ENCODE measurements around the gene APOBEC3G. TPM values are rescaled to one million over a fixed set of nuclear protein-coding genes. Genes with fewer than 3 reads are reported as not detected.

Gene APOBEC3G
- total RNA-seq, 2 experiments from 2014 or later = 146 to 196 TPM

DNA sequence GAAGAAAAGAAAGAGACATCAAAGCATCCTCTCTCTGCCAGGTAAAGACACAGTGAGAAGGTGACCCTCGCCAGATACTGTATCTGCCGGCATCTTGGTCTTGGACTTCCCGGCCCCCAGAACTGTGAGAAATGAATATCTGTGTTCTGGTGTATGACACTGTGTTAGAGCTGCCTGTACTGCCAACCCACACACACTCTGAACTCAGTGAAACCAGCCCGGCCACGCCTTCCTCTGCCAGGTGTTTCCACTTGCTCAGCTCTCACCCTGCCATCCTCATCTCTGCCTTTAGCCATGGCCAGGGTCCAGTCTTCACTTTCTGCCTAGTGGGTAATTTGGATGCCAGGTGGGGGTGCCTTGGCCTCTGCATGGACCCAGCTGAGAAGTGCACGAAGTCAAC, 51.4 kb downstream of the APOBEC3G start:
- Mint-ChIP-seq H3K36me3 (no peaks in the 10 kb centered on the region), H3K27me3 (no peaks in the 10 kb centered on the region), H3K4me1 (no peaks in the 10 kb centered on the region), H3K27ac (no peak overlapping the region), H3K9me3 (ENCODE audit: low read depth) (no peaks in the 10 kb centered on the region), H3K4me3 (no peak overlapping the region)
- DNase-seq (no peak), ATAC-seq (no peak)
- CTCF ChIA-PET = no interaction called here

DNA sequence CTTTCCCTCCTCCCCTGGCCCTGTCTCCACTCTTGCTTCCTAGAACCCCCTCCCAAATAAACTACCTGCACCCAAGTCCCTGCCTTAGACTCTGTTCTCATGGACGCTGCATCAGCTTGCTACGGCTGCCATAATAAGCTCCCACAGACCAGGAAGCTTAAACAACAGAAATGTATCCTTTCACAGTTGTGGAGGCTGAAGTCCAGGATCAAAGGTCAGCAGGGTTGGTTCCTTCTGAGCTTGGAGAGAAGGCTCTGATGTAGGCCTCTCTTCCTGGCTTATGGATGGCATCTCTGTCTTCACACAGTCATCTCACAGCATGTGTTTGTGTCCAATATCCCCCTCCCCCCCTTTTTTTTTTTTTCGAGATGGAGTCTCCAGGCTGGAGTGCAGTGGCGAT, 52.0 kb downstream of the APOBEC3G start:
- H3K27me3 Mint-ChIP-seq = no peaks in the 10 kb centered on the region
- H3K9me3 Mint-ChIP-seq (ENCODE audit: low read depth) = no peaks in the 10 kb centered on the region
- CTCF ChIA-PET = interaction anchor here (0.7 kb wide), 1 partner anchor 308 kb away, joined by 4 read pairs; no protein-coding TSS in a partner anchor
- H3K27ac Mint-ChIP-seq = no peak overlapping the region
- no peak for DNase-seq
- H3K36me3 Mint-ChIP-seq = no peaks in the 10 kb centered on the region
- no peak for ATAC-seq
- H3K4me3 Mint-ChIP-seq = no peak overlapping the region
- H3K4me1 Mint-ChIP-seq = no peaks in the 10 kb centered on the region

GRCh38 chr22:39129746-39130145, 52.7 kb downstream of the APOBEC3G start:
- H3K27ac Mint-ChIP-seq = no peak overlapping the region
- CTCF ChIA-PET = interaction anchor here (0.7 kb wide), 1 partner anchor 307 kb away, joined by 4 read pairs; no protein-coding TSS in a partner anchor
- ATAC-seq (no peak), DNase-seq (no peak)
- H3K36me3 Mint-ChIP-seq = no peaks in the 10 kb centered on the region
- H3K9me3 Mint-ChIP-seq (ENCODE audit: low read depth) = no peaks in the 10 kb centered on the region
- no peak overlapping the region for H3K4me3 Mint-ChIP-seq
- H3K27me3 Mint-ChIP-seq = no peaks in the 10 kb centered on the region
- H3K4me1 Mint-ChIP-seq = no peaks in the 10 kb centered on the region

DNA sequence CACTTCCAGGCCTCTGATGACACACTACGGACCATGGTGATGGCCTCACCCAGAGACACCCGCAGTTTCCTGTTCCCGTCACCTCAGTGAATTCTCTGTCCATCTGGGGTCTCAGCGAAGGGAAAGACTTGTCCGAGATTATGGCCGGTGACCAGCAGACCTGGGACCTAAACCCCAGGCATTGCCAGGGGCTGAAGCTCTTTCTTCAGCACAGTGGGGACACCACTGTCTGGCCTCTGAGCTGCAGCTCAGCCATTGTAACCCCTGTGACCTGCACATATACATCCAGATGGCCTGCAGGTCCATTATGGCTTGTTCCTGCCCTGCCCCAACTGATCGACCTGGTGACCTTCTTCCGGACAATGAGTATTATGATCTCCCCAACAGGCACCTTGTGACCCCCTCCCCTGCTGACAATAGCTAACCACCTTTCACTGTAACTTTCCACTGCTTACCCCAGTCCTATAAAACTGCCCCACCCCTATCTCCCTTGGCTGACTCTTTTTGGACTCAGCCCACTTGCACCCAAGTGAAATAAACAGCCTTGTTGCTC, 53.2 kb downstream of the APOBEC3G start:
- CTCF ChIA-PET = no interaction called here
- H3K27ac Mint-ChIP-seq = no peak overlapping the region
- H3K27me3 Mint-ChIP-seq = no peaks in the 10 kb centered on the region
- no peak for ATAC-seq
- no peaks in the 10 kb centered on the region for H3K4me1 Mint-ChIP-seq
- no peak for DNase-seq
- no peaks in the 10 kb centered on the region for H3K9me3 Mint-ChIP-seq (ENCODE audit: low read depth)
- H3K4me3 Mint-ChIP-seq = no peak overlapping the region
- H3K36me3 Mint-ChIP-seq = no peaks in the 10 kb centered on the region

GRCh38 chr22:39130892-39131855, 54.1 kb downstream of the APOBEC3G start:
- CTCF ChIA-PET = interaction anchor here (0.8 kb wide), 1 partner anchor 261 kb away, joined by 3 read pairs; no protein-coding TSS in a partner anchor
- no peak overlapping the region for H3K27ac Mint-ChIP-seq

GRCh38 chr22:39132281-39132680, 55.2 kb downstream of the APOBEC3G start:
- CTCF ChIA-PET = no interaction called here
- Mint-ChIP-seq H3K27me3 (no peaks in the 10 kb centered on the region), H3K9me3 (ENCODE audit: low read depth) (no peaks in the 10 kb centered on the region), H3K4me3 (no peak overlapping the region), H3K36me3 (no peaks in the 10 kb centered on the region), H3K4me1 (no peaks in the 10 kb centered on the region), H3K27ac (no peak overlapping the region)
- DNase-seq = no peak
- no peak for ATAC-seq

More at GRCh38 chr22:39130892-39131855, 54.1 kb downstream of the APOBEC3G start:
- no peak overlapping the region for H3K4me3 Mint-ChIP-seq
- no peak for ATAC-seq
- no peak for DNase-seq
- H3K36me3 Mint-ChIP-seq = no peaks in the 10 kb centered on the region
- no peaks in the 10 kb centered on the region for H3K4me1 Mint-ChIP-seq
- no peaks in the 10 kb centered on the region for H3K9me3 Mint-ChIP-seq (ENCODE audit: low read depth)
- H3K27me3 Mint-ChIP-seq = no peaks in the 10 kb centered on the region

DNA sequence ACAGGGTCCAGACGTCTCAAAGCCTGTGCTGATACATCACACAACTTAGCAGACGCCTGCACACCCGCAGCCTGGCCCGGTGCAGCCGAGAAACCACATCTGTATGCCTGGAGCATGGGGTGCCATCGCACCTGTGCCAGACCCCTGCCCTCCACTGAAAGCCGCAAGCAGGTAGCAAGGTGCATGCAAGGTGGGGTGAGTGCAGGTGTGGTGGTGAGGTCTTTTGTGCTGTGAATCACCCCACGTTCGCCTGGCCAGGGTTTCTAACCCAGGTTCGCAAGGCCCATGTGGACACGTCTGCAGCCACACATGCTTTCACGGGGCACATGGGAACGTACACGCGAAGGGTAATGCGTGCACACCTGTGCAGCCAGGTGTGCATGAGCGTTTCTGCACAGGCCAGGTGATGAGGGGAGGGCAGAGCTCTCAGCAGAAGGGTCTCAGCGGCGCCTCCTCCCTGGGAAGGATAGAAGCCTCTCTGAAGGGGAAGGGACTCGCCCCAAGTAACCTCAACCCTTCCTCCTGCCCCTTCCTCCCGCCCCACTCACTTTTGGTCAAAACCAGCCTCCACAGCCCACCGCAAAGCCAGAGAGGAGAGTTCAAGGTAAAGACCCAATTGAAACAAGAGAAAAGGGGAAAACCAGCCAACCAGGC, 55.9 kb downstream of the APOBEC3G start:
- Mint-ChIP-seq H3K27ac (no peak overlapping the region), H3K4me3 (no peak overlapping the region), H3K27me3 (no peaks in the 10 kb centered on the region), H3K9me3 (ENCODE audit: low read depth) (no peaks in the 10 kb centered on the region), H3K4me1 (no peaks in the 10 kb centered on the region), H3K36me3 (no peaks in the 10 kb centered on the region)
- CTCF ChIA-PET = no interaction called here
- no peak for ATAC-seq
- no peak for DNase-seq

DNA sequence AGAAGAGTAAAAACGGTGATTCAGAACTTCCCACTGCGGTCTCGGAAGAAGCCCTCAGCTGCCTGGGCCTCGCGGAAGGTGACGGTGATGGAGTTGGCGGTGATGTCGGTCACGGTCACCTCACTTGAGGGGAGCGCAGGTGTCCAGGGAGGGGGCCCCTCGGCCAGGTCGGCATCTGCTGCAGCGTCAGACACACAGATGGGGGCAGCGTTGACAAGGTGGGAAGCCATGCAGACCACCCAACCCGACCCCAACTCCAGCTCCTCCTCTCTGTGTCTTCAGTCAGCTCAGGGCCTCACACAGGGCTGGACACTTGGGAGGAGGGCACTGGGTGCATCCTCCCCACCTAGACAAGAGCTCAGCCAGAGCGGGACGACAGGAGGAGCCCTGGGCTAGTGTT, 56.8 kb downstream of the APOBEC3G start:
- H3K9me3 Mint-ChIP-seq (ENCODE audit: low read depth) = no peaks in the 10 kb centered on the region
- H3K36me3 Mint-ChIP-seq = no peaks in the 10 kb centered on the region
- no peak overlapping the region for H3K27ac Mint-ChIP-seq
- ATAC-seq = no peak
- no peak overlapping the region for H3K4me3 Mint-ChIP-seq
- no peaks in the 10 kb centered on the region for H3K27me3 Mint-ChIP-seq
- CTCF ChIA-PET = interaction anchor here (1.0 kb wide), 1 partner anchor 130 kb away, joined by 3 read pairs; no protein-coding TSS in a partner anchor
- no peak for DNase-seq
- H3K4me1 Mint-ChIP-seq = no peaks in the 10 kb centered on the region

- Mint-ChIP-seq H3K4me1 (no peaks in the 10 kb centered on the region), H3K36me3 (no peaks in the 10 kb centered on the region), H3K27ac (no peak overlapping the region), H3K4me3 (no peak overlapping the region), H3K27me3 (no peaks in the 10 kb centered on the region), H3K9me3 (ENCODE audit: low read depth) (no peaks in the 10 kb centered on the region)
- ATAC-seq (no peak), DNase-seq (no peak)
- CTCF ChIA-PET = interaction anchor here (1.0 to 1.2 kb wide), 3 partner anchors 17 to 264 kb away, joined by 3 to 6 read pairs (median 3); no protein-coding TSS in a partner anchor
These were observed 57.5 kb downstream of the APOBEC3G start for GRCh38 chr22:39134366-39135091.

DNA sequence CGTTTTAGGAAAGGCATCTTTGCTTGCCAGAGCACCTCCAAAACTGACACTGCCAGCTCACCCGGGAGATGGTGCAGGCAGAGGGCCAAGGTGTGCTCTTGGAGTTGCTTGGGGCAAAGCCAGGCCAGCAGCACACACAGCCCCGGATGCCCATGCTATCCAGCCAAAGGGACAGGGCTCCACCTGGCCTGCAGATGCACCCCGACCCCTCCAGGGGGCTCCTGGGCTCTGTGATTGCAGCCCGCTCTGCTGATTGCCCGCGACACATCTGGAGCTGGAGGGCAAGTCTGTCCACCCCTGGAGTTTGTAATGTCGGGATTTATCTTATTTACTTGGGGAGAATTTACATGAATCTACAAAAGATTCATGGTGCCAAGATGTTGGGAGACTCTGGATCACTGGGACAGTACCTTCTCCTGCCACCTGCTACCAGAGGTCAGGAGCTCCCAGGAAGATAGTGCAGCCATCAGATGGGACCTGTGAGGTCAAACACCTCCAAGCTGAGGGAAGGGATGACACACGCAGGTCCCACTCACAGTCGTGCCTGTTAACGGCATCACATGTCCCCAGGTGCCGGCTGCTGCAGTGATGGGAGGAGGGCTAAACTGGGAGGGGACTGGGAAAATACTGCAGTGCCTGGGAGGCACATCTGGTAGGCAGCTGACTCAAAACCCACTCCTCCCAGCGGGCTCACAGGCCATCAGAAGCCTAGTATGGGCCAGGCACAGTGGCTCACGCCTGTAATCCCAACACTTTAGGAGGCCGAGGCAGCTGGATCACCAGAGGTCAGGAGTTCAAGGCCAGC, 58.2 kb downstream of the APOBEC3G start:
- CTCF ChIA-PET = interaction anchor here (0.6 to 1.2 kb wide), 4 partner anchors 18 to 265 kb away, joined by 3 to 6 read pairs (median 3); no protein-coding TSS in a partner anchor
- H3K4me1 Mint-ChIP-seq = no peaks in the 10 kb centered on the region
- DNase-seq (no peak), ATAC-seq (peak; percentile 72)
- no peak overlapping the region for H3K27ac Mint-ChIP-seq
- H3K27me3 Mint-ChIP-seq = no peaks in the 10 kb centered on the region
- no peaks in the 10 kb centered on the region for H3K36me3 Mint-ChIP-seq
- H3K4me3 Mint-ChIP-seq = no peak overlapping the region
- H3K9me3 Mint-ChIP-seq (ENCODE audit: low read depth) = no peaks in the 10 kb centered on the region

DNA sequence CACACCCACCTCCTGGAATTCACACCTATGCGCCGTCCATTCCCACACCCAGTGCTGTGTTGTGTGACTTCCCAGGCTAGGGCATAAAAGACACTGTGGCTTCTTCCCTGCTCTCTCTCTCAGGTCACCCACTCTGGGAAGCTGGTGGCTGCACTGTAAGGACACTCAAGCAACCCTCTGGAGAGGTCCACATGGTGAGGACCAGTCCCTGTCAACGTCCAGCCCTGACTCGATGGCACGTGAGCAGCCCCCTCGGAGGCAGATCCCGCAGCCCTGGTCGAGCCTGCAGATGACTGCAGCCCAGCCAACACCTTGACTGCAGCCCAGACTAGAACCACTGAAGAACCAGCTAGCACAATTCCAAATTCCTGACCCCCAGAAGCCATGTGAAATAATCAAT, 59.2 kb downstream of the APOBEC3G start:
- no peaks in the 10 kb centered on the region for H3K4me1 Mint-ChIP-seq
- no peak overlapping the region for H3K27ac Mint-ChIP-seq
- no peak overlapping the region for H3K4me3 Mint-ChIP-seq
- no peaks in the 10 kb centered on the region for H3K36me3 Mint-ChIP-seq
- no peaks in the 10 kb centered on the region for H3K9me3 Mint-ChIP-seq (ENCODE audit: low read depth)
- ATAC-seq (no peak), DNase-seq (no peak)
- CTCF ChIA-PET = interaction anchor here (1.1 kb wide), 1 partner anchor 164 kb away, joined by 3 read pairs; no protein-coding TSS in a partner anchor
- no peaks in the 10 kb centered on the region for H3K27me3 Mint-ChIP-seq
